Subcutaneous adipose tissue (tissue), 4 donors: Measurements from ENCODE around the gene ZFR. TPM values are rescaled to one million over a fixed set of nuclear protein-coding genes. Genes with fewer than 3 reads are reported as not detected.

ENCODE experiments used
- CTCF ChIP-seq: fragments of 450-650 bp; IDR thresholded peaks from one replicate; pipeline ENCODE4 v1.5.1; 2016; ENCODE audit warnings: low read depth, mild to moderate bottlenecking, control low read depth, antibody characterized with exemption, moderate library complexity
- small RNA-seq: library from RNA; depleted of rRNA; stranded (forward); fragments of <200 nt; gene quantifications from one replicate; pipeline ENCODE3, GENCODE V24; 2016
- total RNA-seq, 4 donors: library from RNA; depleted of rRNA; stranded (reverse); fragments of >200 nt; gene quantifications; one replicate each; pipeline ENCODE4 v1.1.0, GENCODE V29; 2016

ZFR gene
- total RNA-seq, 4 donors from 2014 or later: 64.6 to 142 (median 91.8) TPM

DNA sequence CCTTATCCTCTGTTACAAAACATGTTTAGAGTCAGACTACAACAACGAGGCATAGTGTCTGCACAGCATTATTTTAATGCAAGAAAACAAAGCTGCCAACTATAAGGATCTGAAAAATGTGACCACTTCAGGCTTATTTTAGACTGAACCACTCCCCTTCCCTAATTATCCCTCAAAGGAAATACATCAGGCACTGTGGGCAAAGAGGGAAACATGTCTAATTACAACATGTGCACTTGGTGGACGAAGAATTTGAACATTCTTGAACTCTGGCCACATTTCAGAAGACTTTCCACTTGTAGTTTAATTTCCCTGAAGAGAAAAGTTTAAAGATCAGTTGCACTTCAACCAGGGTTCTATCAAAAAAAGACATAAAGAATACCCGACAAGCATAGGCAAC lies 135.6 kb downstream of the ZFR start:
- TF ChIP-seq CTCF: no peak

GRCh38 chr5:32307769-32308194 lies 136.8 kb downstream of the ZFR start:
- TF ChIP-seq CTCF: no peak

- no peak for TF ChIP-seq CTCF
Observed at GRCh38 chr5:32304622-32305021, 139.9 kb downstream of the ZFR start.

Small RNA genes lying within 50 kb of the gene (small RNA-seq; reads per million reads assigned to genes)
- gene MIR579: not detected
- gene RNU6-378P: not detected

Other genes starting within 250 kb of the ZFR start
- 10 to 100 TPM; 41.8 to 96.0 (median 62.3) TPM for gene MTMR12, start 131.8 kb downstream of the ZFR start, total RNA-seq
- 100 to 1,000 TPM; 142 to 466 (median 206) TPM for gene SUB1, start 140.8 kb upstream of the ZFR start, total RNA-seq